ENCODE results near the gene TMEM63C.

TMEM63C gene

DNA sequence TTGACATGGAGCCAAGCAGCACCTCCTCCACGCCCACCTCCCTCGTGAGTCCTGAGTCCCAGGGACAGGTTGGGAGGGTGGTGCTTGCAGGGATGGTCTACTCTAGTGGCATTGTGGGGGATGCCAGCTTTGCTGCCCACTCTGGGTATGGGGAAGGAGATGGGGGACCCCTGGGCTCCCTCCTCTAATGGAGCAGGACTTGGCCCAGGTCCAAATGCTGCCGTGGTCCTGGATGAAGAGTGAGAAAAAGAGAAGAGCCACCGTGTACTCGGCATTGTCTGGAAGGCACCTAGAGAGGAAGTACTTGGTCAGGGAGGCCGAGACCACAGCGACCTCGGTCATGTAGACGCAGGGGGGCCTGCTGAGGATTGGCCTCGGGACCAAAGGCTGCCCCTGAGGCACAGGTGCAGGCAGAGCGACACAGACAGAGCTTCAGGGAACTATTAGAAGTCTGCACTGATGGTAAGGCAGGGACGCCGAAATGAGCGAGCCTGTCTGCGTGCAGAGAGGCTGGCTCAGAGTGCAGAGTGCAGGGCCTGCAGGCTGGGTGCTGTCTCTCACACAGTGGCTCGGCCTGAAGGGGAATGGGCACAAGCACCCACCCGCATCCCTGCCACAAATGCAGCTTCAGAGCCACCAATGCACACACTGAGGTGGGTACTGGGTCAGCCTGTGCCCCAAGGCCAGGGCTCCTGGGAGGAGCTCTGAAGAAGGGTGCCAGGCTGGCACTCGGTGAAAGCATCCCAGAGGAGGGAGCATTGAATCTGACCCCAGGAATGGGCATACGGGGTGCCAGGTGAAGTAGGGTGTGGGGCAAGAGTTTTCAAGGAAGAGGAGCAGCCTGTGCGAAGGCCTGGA is 72.0 kb downstream of the TMEM63C start:
- no peaks in the 10 kb centered on the region for H3K4me1 Mint-ChIP-seq
- no peak for ATAC-seq (replicated peaks)
- H3K27me3 Mint-ChIP-seq, result peaks cover 0 to 4% of the 10 kb centered on the region in 2 donors
- no peaks in the 10 kb centered on the region for H3K9me3 Mint-ChIP-seq
- H3K27ac Mint-ChIP-seq, result no peak overlapping the region
- no peak overlapping the region for H3K4me3 Mint-ChIP-seq
- peaks cover 0 to 3% of the 10 kb centered on the region in 2 donors for H3K36me3 Mint-ChIP-seq
- no peak for DNase-seq

DNA sequence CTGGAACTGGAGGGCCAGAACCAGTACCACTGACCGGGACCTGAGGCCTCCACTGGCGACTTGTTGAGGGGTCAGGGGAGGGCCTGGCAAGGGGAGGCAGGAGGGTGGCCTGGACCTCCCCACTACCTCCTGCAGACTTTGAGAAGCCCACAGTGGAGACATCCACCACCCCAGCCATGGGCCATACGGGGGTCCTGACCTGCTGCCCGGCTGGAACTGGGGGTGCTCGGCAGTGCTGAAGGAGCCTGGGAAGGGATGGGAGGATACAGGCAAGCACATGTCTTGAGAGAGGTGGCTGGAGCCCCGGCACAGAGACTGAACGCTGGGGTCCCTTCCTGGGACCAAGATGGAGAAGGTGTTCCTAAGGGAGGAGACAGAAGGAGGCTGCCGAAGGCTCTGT is 75.1 kb downstream of the TMEM63C start:
- H3K36me3 Mint-ChIP-seq, result no peaks in the 10 kb centered on the region
- no peak for DNase-seq
- H3K27me3 Mint-ChIP-seq, result peaks cover 12 to 15% of the 10 kb centered on the region in 2 donors
- no peak overlapping the region for H3K27ac Mint-ChIP-seq
- no peaks in the 10 kb centered on the region for H3K9me3 Mint-ChIP-seq
- no peaks in the 10 kb centered on the region for H3K4me1 Mint-ChIP-seq
- ATAC-seq (replicated peaks), result no peak
- H3K4me3 Mint-ChIP-seq, result no peak overlapping the region

DNA sequence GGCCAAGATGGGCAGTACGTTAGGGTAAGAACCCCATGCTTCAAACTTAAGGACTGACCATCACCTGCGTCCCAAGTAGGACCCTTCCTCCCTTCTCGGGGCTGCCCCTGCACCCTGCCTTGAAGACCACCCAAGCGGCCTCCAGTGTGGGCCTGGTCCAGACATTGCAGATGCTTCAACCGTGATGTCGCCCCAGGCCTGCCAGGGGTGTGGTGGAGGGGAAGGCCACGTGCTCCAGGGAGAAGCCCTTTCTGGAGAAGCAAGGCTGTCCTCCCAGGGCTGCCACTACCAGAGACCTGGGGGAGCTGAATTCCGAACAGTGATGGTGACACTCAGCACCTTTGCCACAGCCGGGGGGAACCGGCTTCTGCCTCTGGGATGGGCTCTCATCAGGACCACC is 76.1 kb downstream of the TMEM63C start:
- ATAC-seq (replicated peaks), result no peak
- Mint-ChIP-seq H3K4me1 (no peaks in the 10 kb centered on the region), H3K4me3 (no peak overlapping the region), H3K27me3 (peaks cover 12 to 15% of the 10 kb centered on the region in 2 donors), H3K36me3 (no peaks in the 10 kb centered on the region), H3K9me3 (no peaks in the 10 kb centered on the region), H3K27ac (no peak overlapping the region)
- no peak for DNase-seq

DNA sequence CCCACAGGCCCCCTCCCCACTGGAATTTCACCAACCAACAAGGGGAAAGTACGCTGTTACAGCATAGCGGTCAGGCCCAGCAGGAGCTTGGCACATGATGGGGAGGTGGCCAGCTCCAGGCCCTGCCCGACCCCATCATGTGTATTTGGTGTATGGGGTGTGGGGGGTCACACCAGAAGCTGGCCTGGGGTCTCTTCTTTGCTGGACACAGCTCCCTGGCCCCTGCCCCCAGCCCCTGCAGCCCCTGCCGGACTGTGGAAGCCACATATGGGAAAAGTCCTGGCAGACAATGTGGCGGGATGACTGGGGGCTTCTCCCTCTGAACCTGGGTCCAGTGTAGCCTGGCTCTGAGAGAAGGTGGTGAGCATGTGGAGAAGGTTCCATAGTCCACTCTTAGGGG is 77.0 kb downstream of the TMEM63C start:
- ATAC-seq (replicated peaks), result no peak

DNA sequence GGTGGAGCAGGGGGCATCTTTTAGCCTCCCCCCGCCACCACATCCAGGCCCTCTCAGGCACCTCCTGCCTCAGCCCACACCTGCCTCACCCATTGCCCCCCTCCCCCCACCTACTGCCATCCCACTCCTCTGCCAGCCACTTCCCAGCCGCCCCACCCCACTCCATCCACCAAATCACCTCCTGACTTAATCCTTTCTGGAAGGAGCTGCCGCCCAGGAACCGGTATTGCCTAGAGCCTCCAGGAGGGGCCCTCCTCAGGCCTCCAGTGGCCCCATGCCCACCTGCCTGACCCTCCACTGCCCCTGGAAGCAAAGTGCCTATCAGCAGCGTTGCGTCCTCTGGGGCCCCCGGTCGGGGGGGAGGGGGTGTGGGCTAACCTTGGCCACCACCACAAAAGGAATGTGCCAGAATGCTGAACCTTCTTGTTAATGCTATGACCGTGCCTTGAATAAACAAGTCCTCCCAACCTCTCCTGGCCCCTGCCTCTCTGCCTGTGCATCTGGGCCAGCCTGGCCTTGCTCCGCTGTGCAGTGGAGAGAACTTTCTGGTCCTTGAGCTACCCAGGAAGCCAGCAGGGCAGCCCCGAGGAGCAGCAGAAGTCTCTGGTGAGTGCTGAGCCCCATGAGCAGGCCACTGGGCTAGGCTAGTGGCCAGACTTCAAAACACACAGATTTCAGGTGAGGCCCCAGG is 77.6 kb downstream of the TMEM63C start:
- Mint-ChIP-seq H3K4me1 (no peaks in the 10 kb centered on the region), H3K27ac (no peak overlapping the region)

More for the DNA sequence above, 77.0 kb downstream of the TMEM63C start:
- Mint-ChIP-seq H3K27me3 (peaks cover 12 to 15% of the 10 kb centered on the region in 2 donors), H3K4me1 (no peaks in the 10 kb centered on the region), H3K9me3 (no peaks in the 10 kb centered on the region), H3K27ac (no peak overlapping the region), H3K4me3 (no peak overlapping the region), H3K36me3 (no peaks in the 10 kb centered on the region)
- DNase-seq, result no peak

DNA sequence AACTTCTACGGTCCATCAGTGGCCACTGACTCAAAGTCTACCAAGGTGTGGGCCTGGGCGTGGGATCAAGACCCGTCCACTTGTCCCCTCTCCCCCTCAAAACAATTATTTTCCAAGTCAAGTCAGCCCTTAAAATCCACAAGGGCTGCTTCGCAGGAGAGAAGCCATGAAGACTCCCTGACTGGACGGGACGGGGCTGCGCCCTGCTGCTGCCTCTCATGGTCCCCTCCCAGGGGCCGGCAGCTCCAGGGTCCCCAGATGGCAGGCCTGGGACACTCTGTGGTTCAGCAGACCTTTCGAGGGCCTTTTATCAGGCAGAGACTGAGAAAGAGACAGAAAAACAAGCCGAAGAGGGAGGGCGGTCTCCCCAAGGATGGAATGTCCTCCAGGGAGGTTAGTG is 78.6 kb downstream of the TMEM63C start:
- no peak for DNase-seq
- Mint-ChIP-seq H3K36me3 (no peaks in the 10 kb centered on the region), H3K4me1 (peaks cover 0 to 4% of the 10 kb centered on the region in 2 donors), H3K27ac (no peak overlapping the region), H3K4me3 (no peak overlapping the region), H3K9me3 (no peaks in the 10 kb centered on the region), H3K27me3 (peaks cover 12 to 15% of the 10 kb centered on the region in 2 donors)
- no peak for ATAC-seq (replicated peaks)

More for the DNA sequence above, 77.6 kb downstream of the TMEM63C start:
- ATAC-seq (replicated peaks), result no peak
- no peak for DNase-seq
- H3K36me3 Mint-ChIP-seq, result no peaks in the 10 kb centered on the region
- H3K4me3 Mint-ChIP-seq, result no peak overlapping the region
- no peaks in the 10 kb centered on the region for H3K9me3 Mint-ChIP-seq
- H3K27me3 Mint-ChIP-seq, result peaks cover 12 to 15% of the 10 kb centered on the region in 2 donors

DNA sequence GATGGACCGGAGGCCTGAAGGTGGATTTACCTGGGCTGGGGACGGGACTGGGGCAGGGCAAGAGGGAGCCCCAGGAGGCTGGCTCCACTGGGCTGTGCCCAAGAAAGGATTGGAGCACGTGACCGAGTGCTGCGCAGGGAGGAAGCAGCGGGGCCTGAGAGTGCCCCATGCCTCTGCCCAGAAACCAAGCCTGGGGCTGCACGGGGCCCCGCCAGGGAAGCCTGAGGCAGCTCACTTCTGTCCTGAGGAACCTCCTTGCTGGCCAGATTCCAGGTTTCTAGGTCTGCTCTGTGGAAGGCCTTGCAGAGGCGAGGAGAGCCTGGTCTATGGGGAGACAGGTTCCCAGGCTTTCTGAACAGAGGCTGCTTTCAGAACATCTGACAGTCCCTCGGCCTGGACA is 79.0 kb downstream of the TMEM63C start:
- ATAC-seq (replicated peaks), result peak in 1 of 2 donors; percentile 41
- Mint-ChIP-seq H3K36me3 (no peaks in the 10 kb centered on the region), H3K27me3 (peaks cover 12 to 15% of the 10 kb centered on the region in 2 donors), H3K4me3 (no peak overlapping the region), H3K27ac (no peak overlapping the region), H3K9me3 (no peaks in the 10 kb centered on the region), H3K4me1 (peaks cover 0 to 7% of the 10 kb centered on the region in 2 donors)
- DNase-seq, result no peak

DNA sequence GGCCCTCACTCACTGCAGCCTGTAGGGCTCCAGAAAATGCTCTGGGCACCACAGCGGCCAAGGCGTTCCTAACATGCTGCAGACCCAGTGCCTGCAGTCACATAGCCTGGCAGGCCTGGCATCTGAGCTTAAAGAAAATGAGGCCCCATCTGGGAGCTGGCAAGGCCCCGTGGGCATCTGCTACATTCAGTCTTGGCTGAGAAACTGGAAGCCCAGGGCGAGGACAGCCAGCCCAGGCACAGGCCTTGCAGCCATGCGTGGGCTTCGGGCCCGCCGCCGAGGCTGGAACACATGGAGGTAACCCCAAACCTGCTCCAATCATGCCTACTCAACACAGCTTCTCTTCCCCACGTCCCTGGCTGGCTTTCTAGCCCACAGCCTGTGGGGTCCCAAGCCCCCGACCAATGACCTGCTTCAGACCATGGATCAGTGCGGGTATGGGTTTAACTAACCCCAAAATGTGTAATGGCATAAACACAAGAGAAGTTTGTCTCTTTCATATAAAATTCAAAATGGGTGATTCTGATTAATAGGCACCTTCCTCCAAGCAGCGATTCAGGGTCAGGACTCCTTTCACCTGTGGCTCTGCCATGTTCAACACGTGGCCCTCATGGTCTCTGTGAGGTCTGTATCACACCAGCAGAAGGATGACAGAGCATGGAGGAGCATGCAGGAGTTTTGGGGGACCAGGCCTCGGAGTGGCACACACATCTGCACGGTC is 83.0 kb downstream of the TMEM63C start:
- Mint-ChIP-seq H3K9me3 (peaks cover 2 to 6% of the 10 kb centered on the region in 2 donors), H3K4me3 (no peak overlapping the region), H3K4me1 (peaks cover under 1 to 7% of the 10 kb centered on the region in 2 donors), H3K27me3 (peaks cover 21 to 27% of the 10 kb centered on the region in 2 donors), H3K36me3 (peaks cover 0 to 5% of the 10 kb centered on the region in 2 donors), H3K27ac (no peak overlapping the region)
- ATAC-seq (replicated peaks) (no peak), DNase-seq (no peak)

DNA sequence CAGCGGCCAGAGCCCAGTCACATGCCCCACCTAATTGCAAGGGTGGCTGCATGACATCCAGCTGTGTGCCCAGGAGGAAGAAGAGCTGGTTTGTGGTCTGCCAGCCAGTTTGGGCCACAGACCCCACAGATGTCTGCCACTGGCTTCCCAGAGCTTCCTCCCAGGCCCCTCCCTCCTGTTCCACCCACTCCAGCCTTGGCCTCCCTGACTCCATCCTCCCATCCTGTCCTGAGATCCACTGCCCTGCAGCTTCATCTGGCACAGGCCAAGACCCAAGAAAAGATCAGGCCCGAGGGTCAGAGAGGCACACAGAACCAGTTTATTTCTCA is 83.6 kb downstream of the TMEM63C start:
- Mint-ChIP-seq H3K4me3 (no peak overlapping the region), H3K9me3 (peaks cover 2 to 6% of the 10 kb centered on the region in 2 donors), H3K27me3 (peaks cover 23 to 31% of the 10 kb centered on the region in 2 donors), H3K4me1 (peaks cover 5 to 10% of the 10 kb centered on the region in 2 donors), H3K27ac (no peak overlapping the region), H3K36me3 (peaks cover 0 to 5% of the 10 kb centered on the region in 2 donors)
- DNase-seq, result no peak
- peak in 1 of 2 donors; percentile 14 for ATAC-seq (replicated peaks)

DNA sequence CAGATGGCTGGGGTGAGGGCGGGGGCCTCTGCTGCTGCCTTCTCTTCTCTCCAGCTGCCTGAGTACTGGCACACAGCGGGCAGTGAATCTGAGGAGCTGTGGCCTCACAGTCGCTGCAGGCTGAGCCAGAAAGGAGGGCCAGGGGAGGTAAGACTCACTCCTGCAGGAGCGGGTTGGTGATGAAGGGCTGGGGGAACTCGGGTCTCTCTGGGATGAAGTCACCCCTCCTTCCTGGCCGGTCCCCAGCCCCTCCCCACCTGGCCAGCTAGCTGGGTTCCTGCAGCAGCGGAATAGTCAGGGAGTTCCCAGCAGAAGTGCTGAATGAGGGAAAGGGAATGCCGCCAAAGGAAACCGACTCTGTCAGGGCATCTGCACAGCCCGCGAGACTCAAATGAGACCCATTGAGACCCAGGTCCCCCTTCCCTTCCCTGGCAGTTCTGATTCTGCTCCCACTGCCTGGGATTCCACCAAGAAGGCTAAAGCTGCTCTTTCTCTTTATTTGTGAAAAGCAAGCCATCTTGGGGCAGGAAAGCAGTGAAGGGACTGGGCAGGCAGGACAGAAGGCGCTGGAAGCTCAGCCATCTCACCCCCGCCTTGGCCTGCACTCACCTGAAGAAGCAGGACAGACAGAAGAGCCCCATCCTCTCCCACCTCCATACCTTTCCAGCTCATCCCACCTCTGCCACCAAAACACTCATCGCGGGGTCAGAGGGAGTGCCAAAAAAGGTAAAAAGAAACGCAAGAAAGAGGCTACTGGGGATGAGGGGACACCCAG is 84.2 kb downstream of the TMEM63C start:
- peaks cover 9 to 12% of the 10 kb centered on the region in 2 donors for H3K4me1 Mint-ChIP-seq
- H3K36me3 Mint-ChIP-seq, result peaks cover 0 to 5% of the 10 kb centered on the region in 2 donors
- H3K27me3 Mint-ChIP-seq, result peaks cover 26 to 36% of the 10 kb centered on the region in 2 donors
- H3K9me3 Mint-ChIP-seq, result peaks cover 2 to 6% of the 10 kb centered on the region in 2 donors
- DNase-seq (no peak), ATAC-seq (replicated peaks) (no peak)
- no peak overlapping the region for H3K27ac Mint-ChIP-seq
- no peak overlapping the region for H3K4me3 Mint-ChIP-seq

DNA sequence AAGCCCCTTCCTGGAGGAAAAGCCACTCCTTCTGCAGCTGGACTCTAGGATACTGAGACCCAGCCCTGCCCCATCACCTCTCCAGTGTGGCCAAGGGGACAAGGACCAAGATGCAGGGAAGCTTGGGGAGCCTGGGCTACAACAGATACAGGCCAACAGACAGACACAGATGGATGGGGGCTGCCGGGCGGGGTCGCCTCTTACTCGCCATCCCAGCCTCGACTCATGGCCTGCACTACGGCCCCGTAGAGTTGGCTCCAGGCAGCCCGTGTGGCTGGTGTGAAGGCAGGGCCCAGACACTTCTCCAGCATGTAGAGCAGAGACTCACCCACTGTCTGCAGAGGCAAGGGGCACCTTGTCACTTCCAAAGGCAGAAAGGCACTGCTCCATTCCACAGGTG is 84.7 kb downstream of the TMEM63C start:
- Mint-ChIP-seq H3K4me1 (peaks cover 12% of the 10 kb centered on the region in 2 donors), H3K36me3 (peaks cover 0 to 5% of the 10 kb centered on the region in 2 donors), H3K9me3 (peaks cover 2 to 6% of the 10 kb centered on the region in 2 donors), H3K27me3 (peaks cover 26 to 38% of the 10 kb centered on the region in 2 donors), H3K4me3 (no peak overlapping the region), H3K27ac (no peak overlapping the region)
- ATAC-seq (replicated peaks), result no peak
- no peak for DNase-seq

DNA sequence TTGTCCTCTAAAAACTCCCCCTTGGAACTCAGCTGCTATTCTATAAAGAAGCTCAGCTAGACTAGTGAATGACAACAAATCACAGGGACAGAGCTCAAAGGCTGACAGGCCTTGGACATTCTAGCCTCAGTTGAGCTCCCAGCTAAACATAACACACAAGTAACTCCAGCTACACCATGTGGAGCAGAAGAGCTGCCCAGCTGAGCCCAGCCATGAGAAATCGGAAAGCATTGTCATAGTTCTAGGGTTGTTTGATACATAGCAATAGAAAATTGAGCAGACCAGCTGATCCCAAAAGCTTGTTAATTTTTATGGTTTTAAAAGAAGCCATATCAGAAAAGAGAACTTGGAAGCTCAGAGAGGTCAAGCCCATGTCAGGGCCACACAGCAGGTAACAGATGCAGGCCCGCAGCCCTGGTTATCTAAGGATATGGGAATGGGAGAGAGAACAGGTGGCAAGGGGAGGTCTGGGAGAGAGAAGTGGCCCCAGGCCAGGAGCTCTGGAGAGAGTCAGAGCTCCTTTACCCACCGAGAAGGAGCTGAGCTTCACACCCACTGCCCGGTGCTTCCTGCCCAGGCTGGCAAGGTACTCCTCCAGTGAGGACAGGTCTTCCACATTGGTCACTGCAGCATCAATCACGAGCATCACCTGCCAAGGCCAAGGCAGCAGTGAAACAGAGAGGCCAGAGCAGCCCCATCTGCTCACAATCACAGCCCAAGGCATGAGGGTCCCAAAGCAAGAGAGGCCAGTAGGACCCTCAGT is 86.5 kb downstream of the TMEM63C start:
- Mint-ChIP-seq H3K9me3 (peaks cover 2 to 6% of the 10 kb centered on the region in 2 donors), H3K27ac (no peak overlapping the region), H3K36me3 (peaks cover 0 to 11% of the 10 kb centered on the region in 2 donors), H3K4me3 (no peak overlapping the region), H3K27me3 (peaks cover 42 to 54% of the 10 kb centered on the region in 2 donors), H3K4me1 (peaks cover 12 to 18% of the 10 kb centered on the region in 2 donors)
- ATAC-seq (replicated peaks), result no peak
- DNase-seq, result no peak

DNA sequence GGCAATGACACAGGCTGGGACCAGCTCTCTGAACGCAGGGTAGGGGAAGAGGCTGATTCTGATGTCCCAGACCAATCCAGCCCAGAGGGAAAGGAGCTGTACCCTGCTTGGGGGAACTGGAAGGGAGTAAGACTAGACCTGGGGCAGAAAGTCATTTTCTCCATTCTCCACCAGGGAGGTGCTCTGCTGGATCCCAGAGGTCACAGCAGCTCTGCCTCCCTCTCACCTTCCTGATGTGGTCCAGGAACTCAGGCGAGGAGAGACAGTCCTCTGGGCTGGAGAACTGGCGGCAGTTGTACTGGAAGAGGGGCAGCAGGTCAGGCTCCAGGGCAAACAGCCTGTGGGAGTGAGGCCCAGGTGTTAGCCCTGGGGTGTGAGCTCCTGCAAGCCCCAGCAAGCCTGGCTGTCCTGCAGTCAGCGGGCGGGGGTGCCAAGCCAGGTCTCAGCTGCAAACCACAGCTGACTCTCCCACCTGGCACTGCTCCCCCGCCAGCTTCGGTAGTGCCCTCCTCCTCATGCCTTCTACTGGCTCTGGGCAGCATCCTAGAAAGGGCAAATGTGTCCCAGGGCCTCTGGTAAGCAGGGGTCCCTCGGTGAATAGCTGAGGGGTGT is 87.5 kb downstream of the TMEM63C start:
- peaks cover 12 to 18% of the 10 kb centered on the region in 2 donors for H3K4me1 Mint-ChIP-seq
- no peak overlapping the region for H3K27ac Mint-ChIP-seq
- H3K9me3 Mint-ChIP-seq, result peaks cover 2 to 6% of the 10 kb centered on the region in 2 donors
- peaks cover 0 to 17% of the 10 kb centered on the region in 2 donors for H3K36me3 Mint-ChIP-seq
- DNase-seq (no peak), ATAC-seq (replicated peaks) (no peak)
- H3K27me3 Mint-ChIP-seq, result peaks cover 42 to 54% of the 10 kb centered on the region in 2 donors
- no peak overlapping the region for H3K4me3 Mint-ChIP-seq

Measured in stimulated activated naive B cell treated with anti-CD40 and anti-IgM and Interleukin-4, amounts not matched to agents 10 μg/mL and 1 μg/mL and 100 μg/mL, for 72 hours (primary cell).